PC-9 (cell line): ENCODE results near the gene KISS1. TPM values are rescaled to one million over a fixed set of nuclear protein-coding genes. Genes with fewer than 3 reads are reported as not detected.

Experiments used
- Bru-seq: library from RNA; stranded (reverse); fragments of 400-500 nt; gene quantifications from one replicate; lab custom pipeline; 2021; lab: Mats Ljungman, UMichigan
- BruChase-seq, 2 experiments: library from RNA; stranded (reverse); fragments of 400-500 nt; gene quantifications; one replicate each; lab custom pipeline; 2021; lab: Mats Ljungman, UMichigan
- BruUV-seq: library from RNA; stranded (reverse); fragments of 400-500 nt; replicated peaks from 2 replicates; lab custom pipeline; 2021; lab: Mats Ljungman, UMichigan
- CTCF ChIA-PET: fragments of 300-600 bp; sonication (Branson Sonifier 250); formaldehyde crosslinking; loops from one replicate; lab custom pipeline; 2022; ENCODE audit warnings: antibody characterized with exemption; lab: Charles Lee
- POLR2A ChIA-PET: fragments of 300-600 bp; sonication (Branson Sonifier 250); formaldehyde crosslinking; loops from one replicate; lab custom pipeline; 2022; ENCODE audit warnings: antibody characterized with exemption; ENCODE audit not compliant: unreplicated experiment; lab: Charles Lee
- DNase-seq, 2 experiments: peaks; one replicate each; pipeline versions ENCODE4 v3.0.0 to v3.0.0-alpha.2; 2015 to 2022; ENCODE audit warnings: mixed read lengths in 1 of 2
- H2AFZ ChIP-seq: fragments of 200-600 bp; sonication (generic); 2 replicates; pipeline ENCODE4 v1.8.1; 2017; ENCODE audit warnings: antibody characterized with exemption
- H3F3A ChIP-seq: fragments of 200-600 bp; sonication (generic); 2 replicates; pipeline ENCODE4 v1.8.1; 2017; ENCODE audit warnings: antibody characterized with exemption, mild to moderate bottlenecking, low read depth; ENCODE audit not compliant: insufficient read depth
- H3K27ac ChIP-seq: fragments of 200-600 bp; sonication (generic); 2 replicates; pipeline ENCODE4 v1.6.1; 2016; ENCODE audit warnings: mixed run types
- H3K27me3 ChIP-seq: fragments of 200-600 bp; sonication (generic); 2 replicates; pipeline ENCODE4 v1.6.1; 2016; ENCODE audit warnings: low read depth, mixed run types; ENCODE audit not compliant: insufficient read depth
- H3K36me3 ChIP-seq: fragments of 200-600 bp; sonication (generic); 2 replicates; pipeline ENCODE4 v1.6.1; 2016; ENCODE audit warnings: low read depth, mixed run types
- H3K4me1 ChIP-seq: fragments of 200-600 bp; sonication (generic); replicated peaks from 2 replicates; pipeline ENCODE4 v1.6.1; 2016; ENCODE audit warnings: mixed run types; ENCODE audit not compliant: insufficient read depth
- H3K4me2 ChIP-seq: fragments of 200-600 bp; sonication (generic); 2 replicates; pipeline ENCODE4 v1.6.1; 2017; ENCODE audit warnings: mixed run types
- H3K4me3 ChIP-seq: fragments of 200-600 bp; sonication (generic); 2 replicates; pipeline ENCODE4 v1.6.1; 2016; ENCODE audit warnings: mixed run types
- H3K79me2 ChIP-seq: fragments of 200-600 bp; sonication (generic); 2 replicates; pipeline ENCODE4 v1.6.1; 2017; ENCODE audit warnings: low read depth, mixed run types
- H3K9me2 ChIP-seq: fragments of 200-600 bp; sonication (generic); 2 replicates; pipeline ENCODE4 v1.8.1; 2017; ENCODE audit warnings: mild to moderate bottlenecking; ENCODE audit not compliant: insufficient read depth
- H3K9me3 ChIP-seq: fragments of 200-600 bp; sonication (generic); 2 replicates; pipeline ENCODE4 v1.8.1; 2016; ENCODE audit warnings: low read depth; ENCODE audit not compliant: insufficient read depth
- H4K20me1 ChIP-seq: fragments of 200-600 bp; sonication (generic); 2 replicates; pipeline ENCODE4 v1.8.1; 2017; ENCODE audit not compliant: insufficient read depth
- EZH2 ChIP-seq: fragments of 200-600 bp; sonication (generic); IDR thresholded peaks from 2 replicates; pipeline ENCODE4 v1.8.0; 2017; ENCODE audit warnings: antibody characterized with exemption, low read depth
- intact Hi-C: fragments of 100-400 bp; cut with micrococcal nuclease; formaldehyde crosslinking; loops from one replicate; pipeline ENCODE4 v1.10.0; 2022; ENCODE audit not compliant: unreplicated experiment
- long read RNA-seq: library from polyadenylated mRNA; stranded (forward); transcript quantifications from one replicate; pipeline ENCODE4 v2.0.0, GENCODE V29; 2022
- total RNA-seq: library from RNA; stranded (reverse); gene quantifications from 2 replicates; pipeline ENCODE4 v1.2.3, GENCODE V29; 2021
- TF ChIP-seq, protein P1 (sequence below): fragments of 200-600 bp; sonication (generic); conservative IDR thresholded peaks from 2 replicates; pipeline ENCODE4 v1.6.1; 2017; ENCODE audit warnings: mixed run types, antibody characterized with exemption, mild to moderate bottlenecking, moderate library complexity

The KISS1 gene, protein sequence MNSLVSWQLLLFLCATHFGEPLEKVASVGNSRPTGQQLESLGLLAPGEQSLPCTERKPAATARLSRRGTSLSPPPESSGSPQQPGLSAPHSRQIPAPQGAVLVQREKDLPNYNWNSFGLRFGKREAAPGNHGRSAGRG
- total RNA-seq (4.0 and 5.2 TPM in 2 replicates), Bru-seq, nascent RNA (percentile 49 among the genes with signal in this experiment), BruChase-seq, experiment 1, labeled RNA remaining after a 2-hour chase (percentile 53 among the genes with signal in this experiment), BruChase-seq, experiment 2, labeled RNA remaining after a 6-hour chase (percentile 60 among the genes with signal in this experiment)
- long read RNA-seq, partial matches to known transcripts: 1 of 5 reads
- long read RNA-seq, other reads (novel, unspliced or antisense): 2 of 5 reads

DNA sequence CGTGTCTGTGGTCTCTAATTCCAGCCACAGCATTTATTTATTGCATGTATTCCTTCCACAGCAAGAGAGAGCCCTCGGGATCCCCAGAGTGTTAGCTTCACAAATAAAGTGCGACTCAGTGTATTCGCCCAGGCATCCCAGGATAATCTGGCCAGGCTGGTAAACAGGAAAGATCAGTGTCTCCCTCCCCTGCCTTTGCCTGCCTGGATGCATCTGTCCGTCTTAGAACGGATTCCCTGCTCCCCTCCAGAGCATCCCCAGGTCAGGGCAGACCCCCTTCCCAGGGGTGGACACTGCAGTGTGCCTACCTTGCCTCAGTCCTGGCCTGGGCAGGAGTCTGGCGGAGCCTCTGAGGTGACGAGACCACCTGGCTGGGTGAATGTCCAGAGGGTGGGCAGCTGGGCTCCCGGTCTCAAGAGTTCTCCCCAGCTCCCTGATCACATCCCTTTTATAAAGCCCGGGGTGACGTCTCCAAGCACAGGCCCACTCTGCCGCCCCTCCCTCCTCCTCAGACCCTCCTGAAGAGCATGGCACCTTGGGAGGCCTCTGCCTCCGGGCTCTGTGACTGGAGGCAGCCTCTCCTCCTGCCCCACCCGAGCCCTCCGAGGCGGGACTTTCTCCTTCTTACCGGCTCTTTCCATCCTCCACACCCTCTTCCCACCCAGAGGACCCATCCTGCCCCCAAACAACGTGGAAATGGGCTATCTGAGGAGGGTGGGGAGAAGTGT, at the start of gene KISS1:
TSS of gene KISS1 (minus strand) at position 424 of the 728 bp plus-strand sequence. CDS start 3,615 bp downstream, outside the sequence.
- Histone ChIP-seq H3K9me2 (no peaks in the 10 kb centered on the region), H3F3A (peaks cover 36% of the 10 kb centered on the region), H3K4me3 (no peak within 1 kb of the TSS), H3K4me1 (peaks cover 55% of the 10 kb centered on the region), H3K9me3 (no peaks in the 10 kb centered on the region), H3K4me2 (no peak within 1 kb of the TSS), H3K36me3 (no peaks in the 10 kb centered on the region), H3K79me2 (no peaks in the 10 kb centered on the region), H3K27me3 (no peaks in the 10 kb centered on the region), H4K20me1 (no peaks in the 10 kb centered on the region), H2AFZ (no peak within 1 kb of the TSS), H3K27ac (peak within 1 kb of the TSS; percentile 31; the same call in 1 of the 2 replicates)
- ChIA-PET POLR2A (interaction anchor here (0.6 kb wide), 1 partner anchor 528 kb away, joined by 7 read pairs; no protein-coding TSS in a partner anchor), CTCF (interaction anchor here (0.7 kb wide), 2 partner anchors 34 to 66 kb away, joined by 5 to 8 read pairs; no protein-coding TSS in a partner anchor)
- DNase-seq: no peak
- no peak for TF ChIP-seq EZH2
- TF ChIP-seq, protein P1, sequence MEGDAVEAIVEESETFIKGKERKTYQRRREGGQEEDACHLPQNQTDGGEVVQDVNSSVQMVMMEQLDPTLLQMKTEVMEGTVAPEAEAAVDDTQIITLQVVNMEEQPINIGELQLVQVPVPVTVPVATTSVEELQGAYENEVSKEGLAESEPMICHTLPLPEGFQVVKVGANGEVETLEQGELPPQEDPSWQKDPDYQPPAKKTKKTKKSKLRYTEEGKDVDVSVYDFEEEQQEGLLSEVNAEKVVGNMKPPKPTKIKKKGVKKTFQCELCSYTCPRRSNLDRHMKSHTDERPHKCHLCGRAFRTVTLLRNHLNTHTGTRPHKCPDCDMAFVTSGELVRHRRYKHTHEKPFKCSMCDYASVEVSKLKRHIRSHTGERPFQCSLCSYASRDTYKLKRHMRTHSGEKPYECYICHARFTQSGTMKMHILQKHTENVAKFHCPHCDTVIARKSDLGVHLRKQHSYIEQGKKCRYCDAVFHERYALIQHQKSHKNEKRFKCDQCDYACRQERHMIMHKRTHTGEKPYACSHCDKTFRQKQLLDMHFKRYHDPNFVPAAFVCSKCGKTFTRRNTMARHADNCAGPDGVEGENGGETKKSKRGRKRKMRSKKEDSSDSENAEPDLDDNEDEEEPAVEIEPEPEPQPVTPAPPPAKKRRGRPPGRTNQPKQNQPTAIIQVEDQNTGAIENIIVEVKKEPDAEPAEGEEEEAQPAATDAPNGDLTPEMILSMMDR: no peak
- intact Hi-C loops: no loop called here
- BruUV-seq: no TSS peak

DNA sequence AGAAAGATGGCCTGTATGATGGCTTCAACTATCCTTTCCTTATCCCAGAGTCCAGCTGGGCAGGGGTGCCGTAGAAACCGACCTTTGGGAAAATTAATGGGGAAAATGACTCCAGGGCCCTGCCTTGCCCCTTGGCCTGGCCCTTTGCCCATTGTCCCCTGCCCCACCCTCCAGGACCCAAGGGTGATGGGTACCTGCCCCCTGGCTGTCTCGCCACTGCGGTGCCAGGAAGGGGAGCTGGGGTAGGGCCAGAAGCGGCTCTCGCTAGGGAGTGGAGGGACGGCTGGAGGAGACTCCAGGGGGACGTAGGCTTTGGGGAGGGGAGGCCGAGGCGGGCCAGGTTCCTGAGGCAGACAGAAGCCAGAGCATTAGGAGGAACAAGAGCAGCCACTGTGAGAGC, 46.6 kb upstream of the KISS1 start:
- ChIA-PET CTCF (no interaction called here), POLR2A (no interaction called here)
- TF ChIP-seq, protein P1: no peak
- TF ChIP-seq EZH2: no peak
- peaks cover 25% of the 10 kb centered on the region for H3K36me3 ChIP-seq
- no peak overlapping the region for H3K4me2 ChIP-seq
- H3K4me3 ChIP-seq: no peak overlapping the region
- H3K9me3 ChIP-seq: no peaks in the 10 kb centered on the region
- H3K9me2 ChIP-seq: no peaks in the 10 kb centered on the region
- H3K4me1 ChIP-seq: no peaks in the 10 kb centered on the region
- no peak overlapping the region for H2AFZ ChIP-seq
- DNase-seq: no peak
- intact Hi-C loops: no loop called here
- no peaks in the 10 kb centered on the region for H3K79me2 ChIP-seq
- H3F3A ChIP-seq: no peaks in the 10 kb centered on the region
- no peaks in the 10 kb centered on the region for H4K20me1 ChIP-seq
- no TSS peak for BruUV-seq
- H3K27me3 ChIP-seq: no peaks in the 10 kb centered on the region
- H3K27ac ChIP-seq: no peak overlapping the region

DNA sequence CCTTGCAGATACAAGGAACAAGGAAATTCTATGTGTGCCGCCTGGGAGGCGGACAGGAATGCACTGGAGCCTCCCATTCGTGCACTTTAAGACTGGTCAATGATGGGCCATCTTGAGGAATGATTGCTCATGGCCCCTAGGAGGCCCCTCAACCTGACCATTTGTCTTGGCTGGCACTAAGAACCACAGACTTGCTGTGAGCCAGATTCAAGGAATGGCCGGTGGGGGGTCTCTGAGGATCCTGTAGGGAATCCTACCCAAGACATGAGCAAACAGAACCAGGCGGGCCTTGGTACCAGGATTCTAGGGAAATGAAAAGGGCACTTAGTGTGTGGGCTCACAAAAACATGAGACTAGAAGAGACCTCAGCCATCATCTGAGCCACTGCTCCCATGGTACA, 45.6 kb upstream of the KISS1 start:
- intact Hi-C loops: no loop called here
- H3K4me2 ChIP-seq: no peak overlapping the region
- H3K4me1 ChIP-seq: no peaks in the 10 kb centered on the region
- no peaks in the 10 kb centered on the region for H3F3A ChIP-seq
- no peak overlapping the region for H3K27ac ChIP-seq
- peaks cover 30% of the 10 kb centered on the region for H3K36me3 ChIP-seq
- CTCF ChIA-PET: no interaction called here
- BruUV-seq: no TSS peak
- TF ChIP-seq, protein P1: no peak
- no peak for TF ChIP-seq EZH2
- no peak overlapping the region for H3K4me3 ChIP-seq
- H2AFZ ChIP-seq: no peak overlapping the region
- POLR2A ChIA-PET: no interaction called here
- H4K20me1 ChIP-seq: no peaks in the 10 kb centered on the region
- no peaks in the 10 kb centered on the region for H3K27me3 ChIP-seq
- DNase-seq: no peak
- no peaks in the 10 kb centered on the region for H3K9me2 ChIP-seq
- no peaks in the 10 kb centered on the region for H3K79me2 ChIP-seq
- H3K9me3 ChIP-seq: no peaks in the 10 kb centered on the region
